CD4-positive, alpha-beta T cell treated with Interleukin-4 for 1 hour (primary cell): ENCODE data around the gene CAPN9.
"Not testable (repeated sequence)": the region's sequence is repeated elsewhere in the genome, so short reads cannot be mapped to it uniquely, and the experiment has no call there.

Experiments used
- DNase-seq, 2 donors: peaks; one replicate each; pipeline ENCODE4 v3.0.0-alpha.2; 2020 to 2022

The CAPN9 gene

GRCh38 chr1:230747127-230747730 lies at the start of gene CAPN9:
Gene CAPN9 (plus strand): TSS chr1:230747388. CDS start chr1:230747497, 109 bp downstream.
- DNase-seq: no peak

DNA sequence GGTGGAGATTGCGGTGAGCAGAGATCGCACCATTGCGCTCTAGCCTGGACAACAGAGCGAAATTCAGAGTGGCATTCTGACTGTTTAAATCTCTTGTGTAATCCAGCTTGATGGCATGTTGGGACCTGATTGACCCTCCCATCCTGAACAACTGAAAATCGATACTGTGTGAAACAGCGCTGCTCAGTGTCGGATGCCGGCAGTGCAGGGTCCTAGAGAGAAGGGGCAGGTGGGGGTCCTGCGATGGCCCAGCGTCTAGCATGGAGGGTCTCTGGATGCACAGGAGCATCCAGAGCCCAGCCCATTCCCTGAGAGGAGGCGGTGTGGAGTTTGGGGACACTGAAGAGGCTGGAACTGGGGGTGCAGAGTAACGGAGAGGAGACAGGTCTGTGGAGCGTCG lies 49.1 kb upstream of the CAPN9 start:
- DNase-seq: no peak

DNA sequence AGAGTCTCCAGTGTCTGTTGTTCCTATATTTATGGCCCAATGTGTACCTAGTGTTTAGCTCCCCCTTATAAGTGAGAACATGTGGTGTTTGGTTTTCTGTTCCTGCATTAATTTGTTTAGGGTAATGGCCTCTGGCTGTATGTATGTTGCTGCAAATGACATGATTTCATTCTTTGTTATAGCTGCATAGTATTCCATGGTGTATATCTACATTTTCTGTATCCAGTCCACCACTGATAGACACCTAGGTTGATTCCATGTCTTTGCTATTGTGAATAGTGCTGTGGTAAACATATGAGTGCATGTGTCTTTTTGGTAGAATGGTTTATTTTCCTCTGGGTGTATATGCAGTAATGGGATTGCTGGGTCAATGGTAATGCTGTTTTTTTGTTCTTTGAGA lies 48.2 kb upstream of the CAPN9 start:
- not testable (repeated sequence) for DNase-seq

DNA sequence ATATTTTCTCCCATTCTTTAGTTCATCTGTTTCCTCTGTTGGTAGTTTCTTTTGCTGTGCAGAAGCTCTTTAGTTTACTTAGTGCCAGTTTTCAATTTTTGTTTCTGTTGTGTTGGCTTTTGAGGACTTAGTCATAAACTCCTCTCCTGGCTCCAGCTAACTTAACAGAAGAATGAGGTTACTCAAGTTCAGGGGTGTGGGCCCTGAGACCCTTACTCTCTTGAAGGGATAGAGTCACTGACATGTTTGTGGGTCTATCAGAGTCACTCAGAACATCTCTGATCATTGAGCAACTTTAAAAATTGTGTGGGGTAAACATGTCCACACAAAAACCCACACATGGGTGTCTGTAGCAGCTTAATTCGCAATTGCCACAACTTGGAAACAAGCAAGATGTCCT lies 47.5 kb upstream of the CAPN9 start:
- DNase-seq: no peak

DNA sequence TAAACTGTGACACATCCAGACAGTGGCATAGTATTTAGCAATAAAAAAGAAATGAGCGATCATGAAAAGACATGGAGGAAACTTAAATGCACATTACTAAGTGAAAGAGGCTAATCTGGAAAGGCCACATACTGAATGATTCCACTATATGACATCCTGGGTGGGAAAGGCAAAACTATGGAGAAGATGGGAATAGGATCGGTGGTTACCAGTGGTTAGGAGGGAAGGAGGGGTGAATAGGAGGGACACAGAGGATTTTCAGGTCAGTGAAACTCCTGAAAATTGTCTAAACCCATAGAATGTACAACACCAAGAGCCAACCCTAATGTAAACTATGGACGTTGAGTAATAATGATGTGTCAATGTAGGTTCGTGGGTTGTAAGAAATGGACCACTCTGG lies 47.1 kb upstream of the CAPN9 start:
- no peak for DNase-seq

- DNase-seq: no peak
Measured at GRCh38 chr1:230701434-230701833, 45.8 kb upstream of the CAPN9 start.

GRCh38 chr1:230701895-230702768 lies 45.1 kb upstream of the CAPN9 start:
- DNase-seq: no peak

DNA sequence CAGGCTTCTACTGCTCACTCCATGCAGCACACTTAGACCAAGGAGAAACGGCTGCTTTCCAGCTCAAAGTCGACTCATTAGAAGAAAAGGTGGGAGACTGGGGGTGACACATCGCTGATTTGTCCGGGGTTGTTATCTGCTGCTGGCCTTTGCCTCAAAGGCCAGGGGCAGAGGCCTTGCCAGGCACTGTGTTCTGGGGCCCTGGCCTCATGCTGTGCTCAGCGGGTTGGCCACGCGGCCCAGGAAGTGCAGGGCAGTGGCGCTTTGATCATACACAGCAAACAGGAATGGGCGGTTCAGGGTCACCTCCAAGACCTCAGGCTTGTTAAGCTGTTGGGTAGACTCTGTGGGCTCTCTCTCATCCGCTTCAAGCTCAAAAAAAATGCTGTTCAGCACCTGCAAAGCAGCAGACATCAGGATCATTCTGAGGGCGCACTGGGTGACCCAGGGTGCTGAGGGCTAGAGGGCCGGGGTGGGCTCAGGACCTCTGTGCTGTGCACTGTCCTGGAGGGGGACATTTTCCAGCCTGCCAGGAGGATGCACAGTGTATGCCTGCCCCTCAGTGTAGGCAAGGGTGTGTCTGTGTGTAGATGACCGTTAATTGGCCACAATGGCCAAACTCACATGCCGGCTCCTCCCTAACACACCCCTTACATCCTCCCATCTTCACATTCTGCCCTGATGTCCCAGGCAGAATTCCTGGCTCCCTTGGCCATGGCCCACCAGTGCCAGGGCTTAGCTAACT lies 44.1 kb upstream of the CAPN9 start:
- no peak for DNase-seq

GRCh38 chr1:230703679-230704385 lies 43.4 kb upstream of the CAPN9 start:
- no peak for DNase-seq

- DNase-seq: no peak
Measured at GRCh38 chr1:230704830-230705229, 42.4 kb upstream of the CAPN9 start.

DNA sequence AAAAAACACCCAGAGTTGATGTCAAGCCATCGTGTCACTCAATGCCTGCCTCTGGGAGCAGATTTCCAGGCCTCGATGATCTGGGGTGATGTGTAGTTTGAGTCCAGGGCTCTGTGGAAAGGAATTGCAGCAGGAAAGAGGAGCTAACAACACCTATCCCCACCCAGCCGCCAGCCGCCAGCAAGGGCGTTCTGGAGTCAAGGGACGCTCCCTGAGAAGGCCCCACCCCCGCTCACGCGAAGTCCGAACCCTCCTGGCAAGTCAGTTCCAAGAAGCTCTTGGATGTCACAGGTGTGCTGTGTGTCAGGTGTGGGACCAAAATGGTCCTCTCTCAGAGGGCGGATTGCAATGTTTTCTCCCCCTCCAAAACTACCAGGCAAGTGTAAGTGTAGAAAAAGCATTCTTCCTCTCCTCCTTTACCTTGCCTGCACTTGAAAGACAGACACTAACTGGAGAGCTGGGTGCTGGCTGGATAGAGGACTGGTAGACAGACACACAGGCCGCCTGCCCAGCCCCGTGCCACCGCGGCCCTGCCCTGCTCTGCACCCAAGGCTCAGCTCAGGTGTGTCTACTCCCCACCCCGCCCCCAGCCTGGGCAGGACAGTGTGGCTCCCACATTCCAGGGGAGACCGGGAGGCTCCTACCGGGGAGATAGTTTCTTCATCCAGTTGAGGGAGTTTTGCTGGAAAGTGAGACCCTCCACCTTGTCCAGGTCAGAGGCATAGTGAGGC lies 41.7 kb upstream of the CAPN9 start:
- no peak for DNase-seq

DNA sequence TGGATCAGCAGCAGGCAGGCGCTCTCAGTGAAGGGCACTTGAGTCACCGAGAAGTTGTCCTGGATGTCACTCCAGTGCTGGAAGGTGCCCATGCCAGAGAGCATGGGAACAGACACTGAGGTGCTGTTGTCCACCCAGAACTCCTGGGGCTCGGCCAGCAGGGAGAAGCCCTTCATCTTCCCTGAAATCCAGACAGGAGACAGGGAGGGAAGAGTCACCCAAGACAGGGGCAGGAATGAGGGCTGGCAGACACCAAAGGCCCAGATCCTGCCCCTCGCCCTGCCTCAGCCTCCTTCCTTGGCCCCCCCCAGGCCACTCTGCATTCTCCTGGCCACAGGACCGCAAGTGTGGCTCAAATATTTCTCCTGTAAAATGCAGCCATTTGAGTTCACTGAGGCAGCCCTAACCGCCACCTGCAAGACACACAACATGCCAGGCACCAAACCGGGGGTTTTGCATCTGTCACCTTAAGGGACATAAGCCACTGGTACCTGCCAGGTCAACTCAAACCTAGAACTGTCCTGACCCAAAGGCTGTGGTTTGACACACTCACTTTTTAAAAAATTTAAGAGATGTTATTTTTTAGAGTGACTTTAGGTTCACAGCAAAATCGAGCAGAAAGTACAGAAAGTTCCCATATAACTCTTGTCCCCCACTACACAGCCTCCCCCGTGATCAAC lies 41.0 kb upstream of the CAPN9 start:
- no peak for DNase-seq

DNA sequence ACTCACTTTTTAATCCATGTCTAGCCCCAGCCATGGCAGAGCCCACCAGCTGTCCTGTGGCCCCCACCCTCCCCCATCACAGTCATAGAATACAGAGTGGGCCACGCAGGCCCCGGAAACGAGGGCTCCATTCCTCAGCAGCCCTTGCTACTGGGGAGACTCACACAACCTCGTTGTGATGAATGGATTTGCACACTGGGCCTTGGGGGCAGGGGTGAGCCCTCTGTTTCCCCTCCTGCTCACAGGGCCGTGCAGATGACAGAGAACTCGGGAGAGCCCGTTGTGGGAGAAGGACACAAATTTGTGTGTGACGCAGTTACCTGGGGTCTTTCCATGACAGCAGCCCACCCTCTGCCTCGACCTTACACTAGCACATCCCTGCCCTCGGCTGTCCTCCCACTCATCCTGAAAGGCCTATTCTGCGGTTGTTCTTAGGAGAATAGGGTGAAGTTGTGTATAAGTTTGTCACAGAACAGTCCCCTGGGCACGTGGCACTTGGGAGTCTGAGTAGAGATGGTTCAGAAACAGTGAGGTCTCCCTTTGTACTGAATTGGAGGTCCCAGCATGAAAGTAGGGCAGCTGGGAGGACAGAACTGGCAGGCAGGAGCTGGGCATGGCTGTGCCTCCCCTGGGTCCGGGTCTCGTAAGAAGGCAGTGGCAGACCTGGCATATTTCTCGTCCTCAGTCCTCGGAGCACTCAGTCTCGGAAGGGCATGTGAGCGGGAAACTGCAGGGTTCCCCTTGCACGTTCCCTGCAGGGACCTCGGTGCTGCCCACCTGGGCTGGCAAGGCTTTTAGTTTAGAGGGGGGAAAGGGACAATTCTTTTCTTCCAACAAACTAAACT lies 40.1 kb upstream of the CAPN9 start:
- DNase-seq: no peak

DNA sequence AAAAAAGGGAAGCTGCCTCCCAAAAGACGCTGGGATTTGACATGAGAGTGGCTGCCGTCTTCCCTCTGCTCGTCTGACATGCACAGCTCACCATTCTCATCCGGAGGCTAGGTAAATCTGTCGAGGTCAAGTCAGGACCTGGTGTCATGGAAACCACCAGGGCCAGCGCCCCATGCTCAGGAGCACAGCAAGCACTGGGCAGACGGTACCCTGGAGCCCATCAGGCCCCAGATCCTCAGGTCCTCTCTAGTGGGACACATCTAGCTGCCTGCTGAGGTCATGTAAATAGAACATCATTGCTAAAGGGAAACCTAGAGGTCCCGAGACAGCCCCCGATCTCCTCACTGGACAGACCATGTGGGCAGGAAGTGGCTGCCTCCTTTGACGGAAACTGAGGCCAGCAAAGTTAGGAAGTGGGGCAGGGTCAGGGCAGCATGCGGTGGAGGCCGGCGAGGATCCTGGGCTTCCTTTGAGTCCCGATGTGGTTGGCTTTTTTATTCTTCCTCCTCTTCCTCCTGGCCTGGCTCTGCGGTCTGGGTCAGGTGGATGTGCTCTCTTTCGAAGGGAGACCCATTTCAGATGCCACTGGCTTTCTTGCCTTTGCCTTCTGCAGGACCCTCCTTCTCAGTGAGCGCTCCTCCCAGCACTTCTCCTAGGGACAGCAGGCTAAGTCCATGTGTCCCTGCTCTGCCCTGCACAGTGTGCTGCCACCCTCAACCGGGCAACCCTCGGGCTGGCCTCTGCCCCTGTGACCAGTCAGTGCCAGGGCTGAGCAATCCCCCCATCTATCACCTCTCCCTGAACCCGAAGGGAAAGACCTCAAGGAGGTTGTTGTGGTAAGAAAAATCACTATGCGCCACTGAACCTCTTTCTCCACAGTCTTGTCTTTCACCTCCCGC lies 39.2 kb upstream of the CAPN9 start:
- DNase-seq: no peak

DNA sequence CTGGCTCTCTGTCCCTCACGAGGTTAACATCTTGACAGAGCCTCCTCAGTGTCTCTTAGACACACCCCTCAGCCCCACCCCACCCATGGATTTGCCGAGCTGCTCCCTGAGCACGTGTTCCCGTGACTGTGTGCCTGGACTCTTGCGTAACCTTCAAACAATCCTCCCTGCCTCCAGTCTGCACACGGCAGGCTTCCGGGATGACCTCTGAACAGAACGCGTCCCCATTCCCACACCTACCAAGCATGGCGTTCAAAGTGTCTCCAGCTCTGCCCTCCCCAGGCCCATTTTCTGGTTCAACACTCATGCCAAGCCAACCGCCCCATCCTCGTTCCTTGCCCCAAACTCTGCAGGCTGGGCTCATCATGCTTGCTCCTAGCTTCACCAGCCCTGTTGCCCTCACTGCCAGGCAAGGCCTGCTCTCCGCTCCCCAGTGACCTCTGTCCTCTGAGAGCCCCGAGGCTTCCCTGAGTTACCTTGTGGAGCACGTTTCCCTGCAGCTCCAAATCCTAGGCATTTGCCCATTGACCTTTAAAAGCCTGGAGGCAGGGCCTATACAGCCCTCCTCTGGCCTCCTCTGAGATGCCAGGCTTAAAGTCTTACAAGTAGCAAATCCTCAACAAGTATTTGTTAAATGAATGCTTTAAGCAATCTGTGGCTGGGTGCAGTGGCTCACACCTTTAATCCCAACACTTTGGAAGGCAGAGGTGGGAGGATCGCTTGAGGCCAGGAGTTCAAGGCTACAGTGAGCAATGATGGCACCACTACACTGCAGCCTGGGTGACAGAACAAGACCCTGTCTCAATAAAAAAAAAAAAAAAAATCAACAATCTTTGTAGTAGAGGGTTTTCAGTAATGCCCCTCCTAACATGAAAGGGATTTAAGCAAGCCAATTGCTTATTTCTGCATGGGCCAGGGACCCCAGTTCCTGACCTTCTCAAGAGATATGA lies 38.3 kb upstream of the CAPN9 start:
- no peak for DNase-seq

GRCh38 chr1:230709619-230710542 lies 37.3 kb upstream of the CAPN9 start:
- DNase-seq: no peak

- no peak for DNase-seq
Measured at GRCh38 chr1:230710543-230710904, 36.7 kb upstream of the CAPN9 start.
